DMS53 treated with DMSO at 0.1 percent for 48 hours (cell line): ENCODE measurements around the gene CD200.
"Not testable (repeated sequence)": the region's sequence is repeated elsewhere in the genome, so short reads cannot be mapped to it uniquely, and the experiment has no call there.

ENCODE experiments used
- DNase-seq: peaks from one replicate; lab custom pipeline; 2025; ENCODE audit not compliant: unreplicated experiment; lab: John Stamatoyannopoulos, UW

CD200 gene

GRCh38 chr3:112357930-112358780 lies 25.2 kb downstream of the CD200 start:
- DNase-seq: no peak

- no peak for DNase-seq
Measured at GRCh38 chr3:112360561-112360960, 27.6 kb downstream of the CD200 start.

GRCh38 chr3:112362221-112362620 lies 29.3 kb downstream of the CD200 start:
- DNase-seq: no peak

GRCh38 chr3:112364291-112364690 lies 31.3 kb downstream of the CD200 start:
- no peak for DNase-seq

GRCh38 chr3:112365035-112365434 lies 32.1 kb downstream of the CD200 start:
- DNase-seq: no peak

GRCh38 chr3:112365636-112366035 lies 32.7 kb downstream of the CD200 start:
- no peak for DNase-seq

GRCh38 chr3:112366522-112366921 lies 33.6 kb downstream of the CD200 start:
- DNase-seq: no peak

GRCh38 chr3:112371569-112371968 lies 38.6 kb downstream of the CD200 start:
- DNase-seq: no peak

- DNase-seq: no peak
Measured at GRCh38 chr3:112372396-112372795, 39.4 kb downstream of the CD200 start.

- no peak for DNase-seq
Measured at GRCh38 chr3:112373476-112373875, 40.5 kb downstream of the CD200 start.

- no peak for DNase-seq
Measured at GRCh38 chr3:112373924-112374323, 41.0 kb downstream of the CD200 start.

GRCh38 chr3:112374333-112374734 lies 41.4 kb downstream of the CD200 start:
- DNase-seq: no peak

GRCh38 chr3:112375117-112375516 lies 42.2 kb downstream of the CD200 start:
- no peak for DNase-seq

- DNase-seq: no peak
Measured at GRCh38 chr3:112376241-112376911, 43.4 kb downstream of the CD200 start.

GRCh38 chr3:112376992-112377391 lies 44.0 kb downstream of the CD200 start:
- no peak for DNase-seq

GRCh38 chr3:112377568-112378071 lies 44.7 kb downstream of the CD200 start:
- DNase-seq: no peak

- not testable (repeated sequence) for DNase-seq
Measured at GRCh38 chr3:112378347-112378746, 45.4 kb downstream of the CD200 start.

GRCh38 chr3:112379020-112379690 lies 46.2 kb downstream of the CD200 start:
- no peak for DNase-seq

GRCh38 chr3:112381673-112382542 lies 49.0 kb downstream of the CD200 start:
- no peak for DNase-seq

- no peak for DNase-seq
Measured at GRCh38 chr3:112382543-112383160, 49.7 kb downstream of the CD200 start.
